CD4-positive, CD25-positive, alpha-beta regulatory T cell (primary cell): ENCODE data around the gene LRRFIP2. TPM values are rescaled to one million over a fixed set of nuclear protein-coding genes. Genes with fewer than 3 reads are reported as not detected.
"Not testable (repeated sequence)": the region's sequence is repeated elsewhere in the genome, so short reads cannot be mapped to it uniquely, and the experiment has no call there.

Experiments used
- ATAC-seq, 2 donors: fragments of 150-1000 bp; cut with Tn5 transposase; one replicate each; pipeline ENCODE4 v1.10.0; 2021; ENCODE audit warnings: low read depth in 2 of 2, moderate number of reproducible peaks in 2 of 2, moderate library complexity in 1 of 2
- DNase-seq, 3 donors: peaks; one replicate each; pipeline versions ENCODE4 v3.0.0 to v3.0.0-alpha.2; 2012 to 2022; ENCODE audit warnings: mixed read lengths in 1 of 3
- H3K27ac ChIP-seq: one replicate; pipeline ENCODE4 v1.7.0; 2013; ENCODE audit warnings: mild to moderate bottlenecking, low read length; ENCODE audit not compliant: insufficient read depth, poor library complexity, severe bottlenecking
- H3K27me3 ChIP-seq: one replicate; pipeline ENCODE4 v1.7.0; 2013; ENCODE audit warnings: low read length; ENCODE audit not compliant: control insufficient read depth, insufficient read depth
- H3K36me3 ChIP-seq: one replicate; pipeline ENCODE4 v1.7.0; 2013; ENCODE audit warnings: mild to moderate bottlenecking, low read length, moderate library complexity; ENCODE audit not compliant: control insufficient read depth, insufficient read depth
- H3K4me1 ChIP-seq: 2 replicates; pipeline ENCODE4 v1.7.0; 2013; ENCODE audit warnings: mild to moderate bottlenecking, low read length; ENCODE audit not compliant: insufficient read depth, control insufficient read depth, poor library complexity, severe bottlenecking
- H3K4me3 ChIP-seq: one replicate; pipeline ENCODE4 v1.7.0; 2013; ENCODE audit warnings: low read depth, mild to moderate bottlenecking, low read length, moderate library complexity
- H3K9me3 ChIP-seq, 2 experiments: 1 replicate in 1 of 2; 2 replicates in 1 of 2; pipeline ENCODE4 v1.7.0; 2013; ENCODE audit warnings: low read length in 2 of 2, mild to moderate bottlenecking in 1 of 2, moderate library complexity in 1 of 2; ENCODE audit not compliant: control insufficient read depth in 2 of 2
- H3K27ac Mint-ChIP-seq, 3 donors: one replicate each; pipeline ENCODE4 v1.8.0; 2020 to 2022; ENCODE audit warnings: mild to moderate bottlenecking in 3 of 3, mixed read lengths in 3 of 3, moderate library complexity in 2 of 3
- H3K27me3 Mint-ChIP-seq: one replicate; pipeline ENCODE4 v1.8.0; 2022; ENCODE audit warnings: mild to moderate bottlenecking, mixed read lengths
- H3K36me3 Mint-ChIP-seq: one replicate; pipeline ENCODE4 v1.8.0; 2020; ENCODE audit warnings: mixed read lengths
- H3K4me1 Mint-ChIP-seq, 4 donors: one replicate each; pipeline ENCODE4 v1.8.0; 2020 to 2022; ENCODE audit warnings: mixed read lengths in 4 of 4, mild to moderate bottlenecking in 1 of 4
- H3K4me3 Mint-ChIP-seq, 4 donors: one replicate each; pipeline ENCODE4 v1.8.0; 2020 to 2022; ENCODE audit warnings: mild to moderate bottlenecking in 4 of 4, mixed read lengths in 4 of 4, moderate library complexity in 3 of 4
- H3K9me3 Mint-ChIP-seq, 7 donors: one replicate each; pipeline ENCODE4 v1.8.0; 2020 to 2022; ENCODE audit warnings: mixed read lengths in 7 of 7, mild to moderate bottlenecking in 3 of 7, moderate library complexity in 2 of 7
- polyA plus RNA-seq, 4 donors: library from polyadenylated mRNA; unstranded; fragments of 300-500 nt; fragmentation: Illumina TruSeq; gene quantifications; one replicate each; pipeline ENCODE4 v1.2.3, GENCODE V29; 2021
- total RNA-seq: library from RNA; stranded (reverse); gene quantifications from one replicate; pipeline ENCODE4 v1.2.3, GENCODE V29; 2022

Gene LRRFIP2
- total and polyA plus RNA-seq, 5 donors from 2014 or later: 14.5 to 78.5 (median 23.5) TPM

GRCh38 chr3:37154668-37155314 is 19.6 kb downstream of the LRRFIP2 start:
- Histone ChIP-seq H3K27me3 (no peaks in the 10 kb centered on the region), H3K4me3 (peak overlapping the region; percentile 11), H3K9me3 (no peaks in the 10 kb centered on the region), H3K27ac (no peak overlapping the region), H3K4me1 (peaks cover 9% of the 10 kb centered on the region), H3K36me3 (peaks cover 6% of the 10 kb centered on the region)
- Mint-ChIP-seq H3K9me3 (no peaks in the 10 kb centered on the region), H3K27ac (peak overlapping the region in 1 of 3 donors; percentile 38), H3K36me3 (peaks cover 35% of the 10 kb centered on the region), H3K27me3 (no peaks in the 10 kb centered on the region), H3K4me3 (no peak overlapping the region), H3K4me1 (peaks cover 20 to 42% (median 28%) of the 10 kb centered on the region in 4 donors)
- DNase-seq: peak in 1 of 3 donors; percentile 33
- no peak for ATAC-seq

DNA sequence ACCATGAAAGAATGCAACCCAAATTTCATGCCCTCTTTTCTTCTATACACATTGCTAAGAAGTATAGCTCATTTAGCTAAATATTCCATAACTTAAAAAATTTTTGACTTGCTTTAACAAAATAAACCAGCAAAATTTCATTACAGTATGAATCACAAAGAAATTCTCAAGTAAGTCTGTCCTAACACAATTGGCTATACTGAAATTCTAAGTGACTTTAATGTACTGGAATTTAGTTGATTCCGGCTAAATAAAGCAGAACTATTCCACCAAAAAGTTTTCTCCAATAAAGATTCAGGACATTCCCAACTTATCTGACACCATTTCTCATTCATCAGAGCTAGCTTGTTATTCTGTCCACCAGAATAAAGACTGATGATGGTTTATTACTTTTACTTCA is 23.8 kb downstream of the LRRFIP2 start:
- Histone ChIP-seq H3K36me3 (peaks cover 21% of the 10 kb centered on the region), H3K27me3 (no peaks in the 10 kb centered on the region), H3K4me1 (peaks cover 9% of the 10 kb centered on the region), H3K4me3 (no peak overlapping the region), H3K9me3 (no peaks in the 10 kb centered on the region), H3K27ac (no peak overlapping the region)
- Mint-ChIP-seq H3K4me3 (no peak overlapping the region), H3K9me3 (no peaks in the 10 kb centered on the region), H3K4me1 (peaks cover 29 to 55% (median 38%) of the 10 kb centered on the region in 4 donors), H3K27me3 (no peaks in the 10 kb centered on the region), H3K36me3 (peaks cover 43% of the 10 kb centered on the region), H3K27ac (no peak overlapping the region)
- ATAC-seq (no peak), DNase-seq (no peak)

- no peaks in the 10 kb centered on the region for H3K9me3 Mint-ChIP-seq
- Histone ChIP-seq H3K27me3 (no peaks in the 10 kb centered on the region), H3K9me3 (no peaks in the 10 kb centered on the region), H3K27ac (no peak overlapping the region), H3K4me3 (no peak overlapping the region), H3K4me1 (peaks cover 7% of the 10 kb centered on the region), H3K36me3 (peaks cover 21% of the 10 kb centered on the region)
- ATAC-seq: no peak
- H3K27me3 Mint-ChIP-seq: no peaks in the 10 kb centered on the region
- no peak overlapping the region for H3K27ac Mint-ChIP-seq
- H3K4me3 Mint-ChIP-seq: no peak overlapping the region
- no peak for DNase-seq
- peaks cover 41% of the 10 kb centered on the region for H3K36me3 Mint-ChIP-seq
- peaks cover 28 to 58% (median 38%) of the 10 kb centered on the region in 4 donors for H3K4me1 Mint-ChIP-seq
Measured at GRCh38 chr3:37149257-37149656, 25.1 kb downstream of the LRRFIP2 start.

GRCh38 chr3:37148208-37148607 is 26.2 kb downstream of the LRRFIP2 start:
- H3K27me3 ChIP-seq: no peaks in the 10 kb centered on the region
- Mint-ChIP-seq H3K4me1 (peaks cover 23 to 48% (median 30%) of the 10 kb centered on the region in 4 donors), H3K27me3 (no peaks in the 10 kb centered on the region), H3K27ac (no peak overlapping the region), H3K4me3 (no peak overlapping the region), H3K36me3 (peaks cover 38% of the 10 kb centered on the region), H3K9me3 (no peaks in the 10 kb centered on the region)
- ATAC-seq (no peak), DNase-seq (no peak)
- H3K27ac ChIP-seq: no peak overlapping the region
- no peak overlapping the region for H3K4me3 ChIP-seq
- H3K4me1 ChIP-seq: peaks cover 7% of the 10 kb centered on the region
- no peaks in the 10 kb centered on the region for H3K9me3 ChIP-seq
- H3K36me3 ChIP-seq: peaks cover 29% of the 10 kb centered on the region

DNA sequence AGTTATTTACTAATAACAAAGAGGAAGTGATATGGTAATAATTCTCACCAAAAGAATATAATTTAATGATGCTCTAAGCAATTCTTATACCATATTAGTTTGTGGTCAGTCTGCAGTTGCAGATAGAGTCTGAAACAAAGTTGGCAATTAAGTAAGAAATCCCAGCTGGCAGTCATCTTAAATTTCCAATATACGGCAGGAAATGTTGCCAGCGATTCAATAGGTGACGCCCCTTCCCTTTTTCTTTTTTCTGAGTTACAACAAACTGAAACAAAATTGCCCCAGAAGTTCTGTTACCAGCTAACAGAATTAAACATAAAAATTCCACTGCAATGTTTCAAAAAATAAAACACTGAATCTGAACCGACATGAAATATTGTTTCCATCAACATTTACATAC is 26.7 kb downstream of the LRRFIP2 start:
- H3K27me3 Mint-ChIP-seq: no peaks in the 10 kb centered on the region
- peaks cover 26 to 48% (median 31%) of the 10 kb centered on the region in 4 donors for H3K4me1 Mint-ChIP-seq

DNA sequence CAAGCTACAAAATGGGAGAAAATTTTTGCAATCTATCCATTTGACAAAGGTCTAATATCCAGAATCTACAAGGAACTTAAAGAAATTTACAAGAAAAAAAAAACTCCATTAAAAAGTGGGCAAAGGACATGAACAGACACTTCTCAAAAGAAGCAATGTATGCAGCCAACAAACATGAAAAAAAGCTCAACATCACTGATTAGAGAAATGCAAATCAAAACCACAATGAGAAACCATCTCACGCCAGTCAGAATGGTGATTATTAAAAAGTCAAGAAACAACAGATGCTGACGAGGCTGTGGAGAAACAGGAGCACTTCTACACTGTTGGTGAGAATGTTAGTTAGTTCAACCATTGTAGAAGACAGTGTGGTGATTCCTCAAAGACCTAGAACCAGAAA is 27.5 kb downstream of the LRRFIP2 start:
- H3K27ac Mint-ChIP-seq: peak overlapping the region in 1 of 3 donors; percentile 84
- H3K4me1 ChIP-seq, H3K9me3 ChIP-seq, DNase-seq, H3K9me3 Mint-ChIP-seq, ATAC-seq, H3K27ac ChIP-seq, H3K4me3 Mint-ChIP-seq, H3K4me3 ChIP-seq, H3K27me3 ChIP-seq, H3K27me3 Mint-ChIP-seq: not testable (repeated sequence)
- peaks cover 47% of the 10 kb centered on the region for H3K36me3 Mint-ChIP-seq
- peaks cover 26 to 45% (median 30%) of the 10 kb centered on the region in 4 donors for H3K4me1 Mint-ChIP-seq
- peaks cover 35% of the 10 kb centered on the region for H3K36me3 ChIP-seq

More for the DNA sequence above, 26.7 kb downstream of the LRRFIP2 start:
- H3K27ac Mint-ChIP-seq: peak overlapping the region in 1 of 3 donors; percentile 6
- Histone ChIP-seq H3K4me3 (no peak overlapping the region), H3K27me3 (no peaks in the 10 kb centered on the region), H3K27ac (no peak overlapping the region), H3K36me3 (peaks cover 34% of the 10 kb centered on the region), H3K9me3 (no peaks in the 10 kb centered on the region), H3K4me1 (peaks cover 7% of the 10 kb centered on the region)
- peaks cover 43% of the 10 kb centered on the region for H3K36me3 Mint-ChIP-seq
- H3K9me3 Mint-ChIP-seq: no peaks in the 10 kb centered on the region
- ATAC-seq (no peak), DNase-seq (no peak)
- H3K4me3 Mint-ChIP-seq: no peak overlapping the region

DNA sequence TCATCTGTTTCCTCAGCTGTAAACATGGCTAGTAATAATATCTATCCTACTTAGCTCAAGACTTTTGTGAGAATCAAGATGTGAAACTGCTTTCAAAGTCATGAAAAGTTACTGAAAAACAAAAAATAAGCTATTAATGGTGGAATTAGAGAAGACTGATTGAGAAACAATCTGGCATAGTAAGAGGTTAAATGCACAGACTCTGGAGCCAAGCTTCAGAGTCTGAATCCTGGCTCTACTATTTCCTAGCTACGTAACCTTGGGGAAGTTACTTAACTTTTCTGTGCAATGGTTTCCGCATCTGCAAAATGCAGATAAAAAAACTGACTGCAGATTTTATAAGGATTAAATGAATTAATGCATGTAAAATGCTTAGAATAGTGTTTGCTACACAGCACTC is 28.8 kb downstream of the LRRFIP2 start:
- H3K27me3 ChIP-seq: no peaks in the 10 kb centered on the region
- H3K9me3 Mint-ChIP-seq: no peaks in the 10 kb centered on the region
- H3K4me3 ChIP-seq: no peak overlapping the region
- no peak for DNase-seq
- peaks cover 43% of the 10 kb centered on the region for H3K36me3 Mint-ChIP-seq
- peaks cover 7% of the 10 kb centered on the region for H3K4me1 ChIP-seq
- no peak for ATAC-seq
- no peak overlapping the region for H3K4me3 Mint-ChIP-seq
- peaks cover 26 to 41% (median 28%) of the 10 kb centered on the region in 4 donors for H3K4me1 Mint-ChIP-seq
- H3K27ac Mint-ChIP-seq: peak overlapping the region in 2 of 3 donors; percentile 26 to 84
- peaks cover 30% of the 10 kb centered on the region for H3K36me3 ChIP-seq
- H3K27me3 Mint-ChIP-seq: no peaks in the 10 kb centered on the region
- no peak overlapping the region for H3K27ac ChIP-seq
- H3K9me3 ChIP-seq: no peaks in the 10 kb centered on the region

- no peak overlapping the region for H3K4me3 Mint-ChIP-seq
Measured at GRCh38 chr3:37144806-37145205, 29.6 kb downstream of the LRRFIP2 start.

More at GRCh38 chr3:37144806-37145205, 29.6 kb downstream of the LRRFIP2 start:
- H3K27me3 Mint-ChIP-seq: no peaks in the 10 kb centered on the region
- ATAC-seq (no peak), DNase-seq (peak in 1 of 3 donors; percentile 11)
- peak overlapping the region in 1 of 3 donors; percentile 84 for H3K27ac Mint-ChIP-seq
- H3K4me1 Mint-ChIP-seq: peaks cover 26 to 38% (median 28%) of the 10 kb centered on the region in 4 donors
- no peaks in the 10 kb centered on the region for H3K27me3 ChIP-seq
- no peak overlapping the region for H3K4me3 ChIP-seq
- peaks cover 42% of the 10 kb centered on the region for H3K36me3 Mint-ChIP-seq
- H3K9me3 ChIP-seq: no peaks in the 10 kb centered on the region
- H3K36me3 ChIP-seq: peaks cover 30% of the 10 kb centered on the region
- no peak overlapping the region for H3K27ac ChIP-seq
- no peaks in the 10 kb centered on the region for H3K9me3 Mint-ChIP-seq
- peaks cover 7% of the 10 kb centered on the region for H3K4me1 ChIP-seq
